Femur (tissue), 1 donor: ENCODE results near the gene AADACL2.
"Not testable (repeated sequence)": the region's sequence is repeated elsewhere in the genome, so short reads cannot be mapped to it uniquely, and the experiment has no call there.

Experiments used
- DNase-seq: peaks from one replicate; pipeline ENCODE4 v3.0.0-alpha.2; 2017

AADACL2 gene

GRCh38 chr3:151766454-151766853, 32.7 kb downstream of the AADACL2 start:
- DNase-seq, result no peak

GRCh38 chr3:151768393-151768930, 34.7 kb downstream of the AADACL2 start:
- DNase-seq, result no peak

DNA sequence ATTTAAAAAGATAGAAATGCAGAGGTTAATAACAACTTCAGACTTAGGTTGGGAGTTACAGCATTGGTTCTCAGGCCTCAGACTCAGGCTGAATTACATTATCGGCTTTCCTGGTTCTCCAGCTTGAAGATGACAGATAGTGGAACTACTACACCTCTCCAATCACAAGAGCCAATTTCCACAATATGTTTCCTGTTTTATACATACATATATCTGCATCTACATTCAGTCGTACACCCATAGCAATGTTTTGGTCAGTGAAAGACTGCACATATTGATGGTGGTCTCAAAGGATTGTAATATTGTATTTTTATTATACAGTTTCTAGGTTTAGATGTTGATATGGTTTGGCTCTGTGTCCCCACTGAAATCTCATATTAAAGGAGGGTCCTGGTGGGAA, 35.4 kb downstream of the AADACL2 start:
- DNase-seq, result no peak

DNA sequence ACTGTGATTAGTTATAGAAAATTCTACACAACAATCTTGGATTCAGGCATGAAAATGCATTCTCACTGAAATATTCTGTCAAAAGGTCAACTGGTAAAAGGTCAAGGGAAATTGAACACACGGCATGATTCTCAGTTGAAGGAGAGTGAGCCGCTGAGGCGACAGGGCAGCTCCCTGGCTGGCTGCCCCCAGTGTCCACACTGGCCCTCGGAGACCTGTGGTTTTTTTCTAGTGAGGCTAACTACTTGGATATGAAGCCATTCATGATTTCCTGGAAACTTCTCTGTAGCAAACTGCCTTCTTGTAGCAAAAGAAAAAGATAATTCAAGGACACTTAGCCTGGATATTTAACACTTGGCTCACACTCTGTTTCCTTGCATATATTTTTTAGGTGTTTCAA, 37.2 kb downstream of the AADACL2 start:
- DNase-seq, result peak; percentile 71

- DNase-seq, result no peak
Observed at GRCh38 chr3:151772825-151773480, 39.2 kb downstream of the AADACL2 start.

DNA sequence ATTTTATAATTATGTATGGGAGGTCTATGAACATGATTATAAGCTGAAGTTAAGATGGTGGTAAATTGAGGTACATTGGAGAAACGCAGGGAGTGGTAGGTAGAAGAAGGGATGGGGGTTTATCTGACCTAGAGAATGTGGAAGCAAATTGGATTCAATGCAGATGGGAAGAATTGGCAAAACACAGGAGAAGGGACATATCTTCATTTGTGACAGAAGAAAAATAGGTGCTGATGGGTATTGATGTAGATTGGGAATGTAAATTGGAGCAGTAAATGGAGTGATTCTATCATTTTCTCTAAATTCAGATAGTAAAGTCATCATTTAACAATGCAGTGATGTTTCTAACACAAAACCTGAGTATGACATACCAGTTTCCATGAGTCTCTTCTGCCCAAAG, 40.5 kb downstream of the AADACL2 start:
- no peak for DNase-seq

DNA sequence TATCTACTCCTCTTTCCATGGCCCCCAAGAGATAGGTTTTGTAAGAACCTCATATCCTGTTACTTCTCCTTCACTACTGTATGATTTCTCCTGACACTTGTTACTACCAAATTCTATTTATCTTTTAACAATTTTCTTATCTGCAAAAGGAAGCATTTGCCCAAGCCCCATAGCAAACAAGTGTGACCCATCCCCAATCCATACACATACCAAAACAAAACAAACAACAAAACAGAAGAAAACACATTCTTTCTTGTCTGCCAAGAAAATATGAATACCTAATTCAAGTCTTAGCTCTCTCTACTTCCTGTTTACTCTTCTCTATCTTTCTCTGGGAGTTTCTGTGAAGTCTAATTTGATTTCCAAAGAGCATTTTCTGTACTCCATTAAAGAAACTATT, 41.2 kb downstream of the AADACL2 start:
- DNase-seq, result no peak

DNA sequence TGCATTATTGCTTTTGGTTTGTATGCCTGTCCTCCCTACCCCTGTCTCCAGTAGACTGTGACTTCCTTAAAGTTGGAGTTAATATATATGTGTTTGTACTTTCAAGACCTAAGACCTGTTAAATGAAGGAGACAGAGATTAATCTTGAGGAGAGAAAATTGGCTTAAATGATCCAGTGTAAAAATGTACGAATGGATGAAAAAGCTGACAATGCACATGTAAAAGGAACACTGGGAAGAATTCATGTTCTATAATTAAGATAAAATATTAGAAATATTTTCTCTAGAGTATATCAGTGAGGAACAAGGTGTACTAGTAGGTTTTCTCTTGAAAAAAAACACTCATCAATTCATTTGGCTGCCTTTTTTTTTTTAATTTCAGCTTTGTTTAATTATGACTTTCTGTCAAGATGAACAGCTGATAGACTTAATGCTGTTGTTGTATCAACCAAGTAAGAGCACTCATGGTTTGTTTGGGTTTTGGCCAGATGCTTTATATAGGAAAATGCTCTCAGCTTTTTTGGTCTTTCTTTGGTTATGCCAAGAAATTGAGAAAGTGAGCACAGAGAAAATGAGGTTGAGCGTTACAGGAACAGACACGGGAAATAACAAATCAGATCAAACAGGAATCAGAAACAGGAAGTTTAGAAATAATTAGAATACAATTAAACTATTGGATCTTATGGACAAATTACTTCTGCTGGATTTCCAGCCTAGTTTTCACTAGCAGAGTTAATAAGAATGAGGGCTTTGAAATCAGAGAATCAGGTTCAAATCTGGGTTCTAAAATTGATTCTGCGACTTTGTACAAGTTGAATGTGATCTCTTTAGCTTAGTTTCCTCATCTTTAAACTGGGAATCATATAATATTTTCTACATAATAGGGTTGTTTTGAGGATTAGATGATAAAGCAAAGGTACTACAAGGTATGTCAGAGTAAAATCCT, 41.9 kb downstream of the AADACL2 start:
- DNase-seq, result no peak

- DNase-seq, result no peak
Observed at GRCh38 chr3:151776259-151776740, 42.6 kb downstream of the AADACL2 start.

DNA sequence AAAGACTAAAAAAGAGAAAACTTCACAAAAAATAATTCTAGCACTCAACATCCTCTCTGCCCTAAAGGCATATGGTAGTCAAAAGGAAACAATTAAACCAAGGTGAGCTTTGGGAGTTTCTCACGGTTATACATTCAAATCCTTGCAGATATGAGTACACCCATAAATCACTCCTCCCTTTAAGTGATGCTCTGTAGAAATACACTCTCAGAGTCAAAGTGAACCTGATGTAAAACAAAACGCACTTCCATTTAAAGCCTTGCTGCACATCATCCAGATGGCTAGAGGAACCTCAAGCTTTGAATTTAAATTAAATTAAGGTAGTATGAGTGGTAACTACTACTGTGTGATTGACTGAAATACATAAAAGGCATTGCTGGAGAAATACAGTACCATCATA, 44.2 kb downstream of the AADACL2 start:
- no peak for DNase-seq

- no peak for DNase-seq
Observed at GRCh38 chr3:151787626-151788025, 53.9 kb downstream of the AADACL2 start.

DNA sequence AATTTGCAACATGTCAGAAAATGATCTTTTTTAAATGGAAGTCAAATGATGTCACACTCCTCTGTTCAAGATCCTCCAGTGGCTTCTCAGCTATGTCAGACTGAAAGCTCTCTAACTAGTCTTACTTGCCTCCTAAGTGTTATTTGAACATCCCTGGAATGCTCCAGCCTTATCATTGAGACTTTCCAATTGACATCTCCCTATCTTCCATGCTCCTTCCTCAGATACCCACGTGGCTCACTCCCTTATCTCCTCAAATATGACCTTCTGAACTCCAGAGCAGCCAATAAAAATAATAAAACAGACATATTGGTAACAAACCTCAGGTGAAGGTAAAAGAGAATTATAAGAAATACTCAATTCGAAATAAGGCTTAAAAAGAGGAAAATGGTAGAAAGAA, 54.7 kb downstream of the AADACL2 start:
- DNase-seq, result no peak

DNA sequence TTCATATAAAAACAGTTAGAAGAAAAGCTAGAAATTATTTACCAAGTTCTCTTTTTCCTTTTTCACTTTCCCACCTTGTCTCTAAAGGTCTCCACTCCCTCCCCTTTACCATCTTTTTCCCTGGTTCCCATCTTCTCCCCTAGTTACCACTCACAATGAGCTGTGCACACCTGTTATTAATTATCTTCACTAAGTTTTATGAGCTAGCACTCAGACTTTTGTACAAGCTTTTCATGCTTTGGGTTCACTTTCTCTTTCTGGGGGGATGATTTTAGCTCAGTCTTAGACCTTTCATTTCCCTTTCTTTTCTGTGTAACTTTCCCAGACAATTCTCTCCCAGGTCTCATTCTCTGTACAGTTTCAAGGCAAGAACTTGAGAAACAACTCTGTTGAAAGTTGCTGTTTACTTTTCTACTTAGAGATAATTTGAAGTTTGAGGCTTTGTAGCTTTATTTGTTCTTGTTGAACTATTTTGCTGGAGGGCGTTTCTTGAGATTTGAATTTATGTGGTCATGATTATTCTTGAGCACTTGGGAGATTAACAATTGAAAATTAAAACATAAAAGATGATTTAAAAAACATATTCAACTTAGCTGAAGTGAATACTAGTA, 56.2 kb downstream of the AADACL2 start:
- DNase-seq, result no peak

- DNase-seq, result not testable (repeated sequence)
Observed at GRCh38 chr3:151790763-151791162, 57.0 kb downstream of the AADACL2 start.

DNA sequence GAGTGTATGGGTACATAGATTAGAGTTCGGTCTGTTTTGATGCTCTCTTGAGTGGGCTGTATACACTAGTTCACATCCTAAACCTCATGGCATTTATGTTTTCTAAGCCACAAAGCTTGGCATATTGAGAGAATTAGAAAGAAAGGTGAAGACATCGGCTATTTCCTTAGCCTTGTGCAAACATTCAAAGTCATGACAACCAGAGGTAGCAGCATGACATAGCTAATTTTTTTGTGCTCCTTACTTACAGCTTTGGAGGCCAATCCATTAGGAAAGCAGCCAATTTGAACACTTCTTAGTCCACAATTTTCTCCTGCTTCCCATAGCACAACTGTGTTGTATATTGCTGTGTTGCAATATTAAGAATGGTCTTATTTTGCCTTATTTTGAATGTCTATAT, 58.7 kb downstream of the AADACL2 start:
- DNase-seq, result no peak

DNA sequence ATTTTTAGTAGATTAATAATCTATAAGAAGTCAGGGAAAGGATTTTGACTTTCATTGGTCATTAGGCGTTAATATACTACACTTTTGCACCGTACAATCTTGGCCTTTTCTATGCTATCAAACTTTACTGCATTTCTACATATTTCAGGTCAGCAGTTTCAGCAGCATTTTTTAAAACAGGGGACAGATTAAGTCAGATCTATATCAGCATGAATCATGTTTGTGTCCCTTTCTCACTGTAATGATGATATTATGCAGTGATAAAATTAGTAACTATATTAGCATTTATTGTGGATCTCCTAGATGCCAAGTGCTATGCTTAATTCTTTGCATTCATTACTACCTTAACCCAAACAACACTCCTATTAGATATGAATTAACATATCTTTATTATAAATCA, 59.9 kb downstream of the AADACL2 start:
- no peak for DNase-seq

DNA sequence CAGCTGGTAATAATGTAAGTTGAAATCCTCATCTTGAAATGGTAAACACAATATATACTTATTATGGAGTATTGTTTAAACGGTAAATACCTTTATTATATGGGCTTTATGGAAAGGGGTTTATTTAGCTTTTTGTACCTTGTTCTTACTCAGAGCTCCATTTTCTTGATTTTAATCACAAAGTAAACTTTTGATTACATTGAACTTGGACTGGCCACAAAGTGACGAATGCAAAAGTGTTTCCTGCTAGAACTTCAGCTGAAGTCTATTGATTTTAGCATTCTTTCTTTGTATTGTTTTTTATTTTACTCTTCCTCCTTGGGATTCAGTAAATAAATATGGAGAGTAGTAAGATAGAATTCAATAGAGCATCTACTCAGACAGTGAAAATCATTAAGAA, 60.4 kb downstream of the AADACL2 start:
- no peak for DNase-seq

GRCh38 chr3:151795276-151795675, 61.5 kb downstream of the AADACL2 start:
- DNase-seq, result no peak

- no peak for DNase-seq
Observed at GRCh38 chr3:151796105-151796680, 62.5 kb downstream of the AADACL2 start.

GRCh38 chr3:151798466-151798865, 64.7 kb downstream of the AADACL2 start:
- DNase-seq, result no peak

DNA sequence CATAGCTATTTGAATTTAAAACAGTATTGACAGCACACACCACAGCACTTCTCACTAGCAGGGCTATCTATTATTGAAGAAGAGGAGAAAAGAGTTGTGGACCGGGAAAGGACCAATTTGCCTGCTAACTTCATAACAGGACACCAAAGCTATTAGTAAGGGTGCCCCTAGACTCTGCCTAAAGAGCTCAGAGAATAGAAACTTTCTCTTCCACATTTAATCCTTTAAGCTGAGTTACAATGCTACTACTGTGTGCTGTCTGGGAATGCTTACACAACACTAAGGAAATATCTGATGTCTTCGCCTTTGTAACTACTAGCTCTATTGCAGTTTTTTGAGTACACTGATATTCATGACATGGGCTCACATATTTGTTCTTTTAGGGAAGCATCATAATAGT, 66.7 kb downstream of the AADACL2 start:
- no peak for DNase-seq

- no peak for DNase-seq
Observed at GRCh38 chr3:151804267-151804666, 70.5 kb downstream of the AADACL2 start.

DNA sequence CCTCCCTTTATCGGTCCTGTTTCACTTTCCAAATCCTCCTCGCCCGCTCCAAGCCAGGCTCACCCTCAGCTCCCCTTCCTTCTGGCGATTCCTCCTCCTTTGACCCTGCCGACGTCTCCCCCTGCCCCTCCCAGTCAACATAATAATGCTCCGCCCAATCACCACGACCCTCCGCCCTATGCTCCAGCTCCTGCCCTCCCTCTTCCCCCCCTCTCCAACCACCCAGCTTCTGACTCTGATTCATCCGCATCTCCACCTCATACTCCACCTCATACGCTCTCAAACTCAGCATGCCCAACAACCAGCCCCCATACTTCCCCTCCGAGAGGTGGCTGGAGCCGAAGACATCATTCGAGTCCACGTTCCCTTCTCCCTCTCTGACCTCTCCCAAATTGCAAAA, 73.1 kb downstream of the AADACL2 start:
- DNase-seq, result no peak
